A549 (cell line): ENCODE data around the gene ADH4.
"Not testable (repeated sequence)": the region's sequence is repeated elsewhere in the genome, so short reads cannot be mapped to it uniquely, and the experiment has no call there.

Experiments
- CBX2 ChIP-seq: fragments of 200-600 bp; sonication (generic); IDR thresholded peaks from 2 replicates; pipeline ENCODE4 v1.6.1; 2016; ENCODE audit warnings: low read depth, mild to moderate bottlenecking, borderline replicate concordance
- CHD2 ChIP-seq: fragments of 150-350 bp; IDR thresholded peaks from 2 replicates; pipeline ENCODE4 v1.6.1; 2014; ENCODE audit warnings: low read length; ENCODE audit not compliant: partially characterized antibody
- CTCF ChIP-seq: fragments of >200 bp; sonication (Bioruptor Twin); formaldehyde crosslinking; IDR thresholded peaks from 3 replicates; pipeline ENCODE4 v1.5.1; 2016
- HOXA7 ChIP-seq: fragments of 250-450 bp; sonication (Bioruptor Pico); IDR thresholded peaks from 2 replicates; pipeline ENCODE4 v1.5.0; 2020; ENCODE audit warnings: mild to moderate bottlenecking, moderate library complexity
- MAX ChIP-seq: IDR thresholded peaks from 2 replicates; pipeline ENCODE4 v1.6.1; 2012
- POLR2A ChIP-seq: IDR thresholded peaks from 2 replicates; pipeline ENCODE4 v1.6.1; 2012; ENCODE audit warnings: mild to moderate bottlenecking, low read length
- REST ChIP-seq: fragments of 200-600 bp; sonication (generic); IDR thresholded peaks from 2 replicates; pipeline ENCODE4 v1.6.1; 2016; ENCODE audit warnings: antibody characterized with exemption, mild to moderate bottlenecking, moderate library complexity
- SMC3 ChIP-seq: fragments of >200 bp; sonication (Bioruptor Twin); formaldehyde crosslinking; IDR thresholded peaks from 3 replicates; pipeline ENCODE4 v1.6.1; 2018; ENCODE audit warnings: inconsistent platforms
- TF ChIP-seq, protein P1 (sequence below): fragments of 150-350 bp; IDR thresholded peaks from 2 replicates; pipeline ENCODE4 v1.6.1; 2014; ENCODE audit warnings: low read depth, mild to moderate bottlenecking, low read length

DNA sequence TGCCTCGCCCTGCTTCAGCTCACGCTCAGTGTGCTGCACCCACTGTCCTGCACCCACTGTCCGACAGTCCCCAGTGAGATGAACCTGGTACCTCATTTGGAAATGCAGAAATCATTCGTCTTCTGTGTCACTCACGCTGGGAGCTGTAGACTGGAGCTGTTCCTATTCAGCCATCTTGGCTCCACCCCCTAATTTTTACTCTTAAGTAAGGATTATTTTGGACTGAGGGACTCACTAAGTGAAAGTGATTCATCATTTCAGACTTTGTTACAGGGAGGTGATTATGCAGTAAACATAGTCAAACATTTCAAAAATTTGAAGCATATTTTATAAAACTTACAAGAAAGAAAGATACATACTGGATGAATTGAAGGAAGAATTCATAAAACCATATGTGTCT lies 44.3 kb downstream of the ADH4 start:
- not testable (repeated sequence) for TF ChIP-seq CTCF, POLR2A, HOXA7, SMC3, REST, CHD2, CBX2, MAX
- TF ChIP-seq, protein P1, sequence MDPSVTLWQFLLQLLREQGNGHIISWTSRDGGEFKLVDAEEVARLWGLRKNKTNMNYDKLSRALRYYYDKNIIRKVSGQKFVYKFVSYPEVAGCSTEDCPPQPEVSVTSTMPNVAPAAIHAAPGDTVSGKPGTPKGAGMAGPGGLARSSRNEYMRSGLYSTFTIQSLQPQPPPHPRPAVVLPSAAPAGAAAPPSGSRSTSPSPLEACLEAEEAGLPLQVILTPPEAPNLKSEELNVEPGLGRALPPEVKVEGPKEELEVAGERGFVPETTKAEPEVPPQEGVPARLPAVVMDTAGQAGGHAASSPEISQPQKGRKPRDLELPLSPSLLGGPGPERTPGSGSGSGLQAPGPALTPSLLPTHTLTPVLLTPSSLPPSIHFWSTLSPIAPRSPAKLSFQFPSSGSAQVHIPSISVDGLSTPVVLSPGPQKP: not testable (repeated sequence)
